ENCODE data around the gene NTN3.

DNA sequence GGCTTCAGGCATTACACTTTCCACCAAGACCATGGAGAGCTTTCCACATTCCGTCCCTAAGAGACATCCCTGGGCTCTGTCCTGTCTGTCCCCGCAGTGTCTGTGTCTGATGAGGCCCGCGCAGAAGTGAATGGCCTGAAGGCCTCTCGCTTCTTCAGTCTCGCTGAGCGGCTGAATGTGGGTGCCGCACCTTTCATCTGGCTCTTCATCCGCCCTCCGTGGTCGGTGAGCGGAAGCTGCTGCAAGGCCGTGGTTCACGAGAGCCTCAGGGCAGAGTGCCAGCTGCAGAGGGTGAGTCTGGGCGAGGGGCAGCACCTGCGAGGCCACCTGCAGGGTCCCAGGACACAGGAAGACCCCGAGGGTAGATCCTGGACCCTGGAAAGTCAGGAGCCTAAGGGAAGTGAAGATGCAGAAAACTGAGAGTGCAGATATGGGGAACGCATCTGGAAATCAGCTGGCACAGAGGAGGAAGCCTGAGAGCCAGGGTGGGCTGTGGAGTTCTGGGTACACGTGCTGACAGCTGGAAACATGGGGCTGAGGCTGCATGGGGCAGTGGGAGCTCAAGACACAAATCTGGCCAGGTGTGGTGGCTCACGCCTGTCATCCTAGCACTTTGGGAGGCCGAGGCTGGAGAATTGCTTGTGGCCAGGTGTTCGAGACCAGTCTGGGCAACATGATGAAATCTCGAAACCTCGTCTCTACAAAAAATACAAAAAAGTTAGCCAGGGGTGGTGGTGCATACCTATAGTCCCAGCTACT is 33.9 kb upstream of the NTN3 start:
- TF ChIP-seq, protein P1, sequence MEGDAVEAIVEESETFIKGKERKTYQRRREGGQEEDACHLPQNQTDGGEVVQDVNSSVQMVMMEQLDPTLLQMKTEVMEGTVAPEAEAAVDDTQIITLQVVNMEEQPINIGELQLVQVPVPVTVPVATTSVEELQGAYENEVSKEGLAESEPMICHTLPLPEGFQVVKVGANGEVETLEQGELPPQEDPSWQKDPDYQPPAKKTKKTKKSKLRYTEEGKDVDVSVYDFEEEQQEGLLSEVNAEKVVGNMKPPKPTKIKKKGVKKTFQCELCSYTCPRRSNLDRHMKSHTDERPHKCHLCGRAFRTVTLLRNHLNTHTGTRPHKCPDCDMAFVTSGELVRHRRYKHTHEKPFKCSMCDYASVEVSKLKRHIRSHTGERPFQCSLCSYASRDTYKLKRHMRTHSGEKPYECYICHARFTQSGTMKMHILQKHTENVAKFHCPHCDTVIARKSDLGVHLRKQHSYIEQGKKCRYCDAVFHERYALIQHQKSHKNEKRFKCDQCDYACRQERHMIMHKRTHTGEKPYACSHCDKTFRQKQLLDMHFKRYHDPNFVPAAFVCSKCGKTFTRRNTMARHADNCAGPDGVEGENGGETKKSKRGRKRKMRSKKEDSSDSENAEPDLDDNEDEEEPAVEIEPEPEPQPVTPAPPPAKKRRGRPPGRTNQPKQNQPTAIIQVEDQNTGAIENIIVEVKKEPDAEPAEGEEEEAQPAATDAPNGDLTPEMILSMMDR (conservative IDR thresholded peaks at IDR 0.05), result no peak
- no peak for TF ChIP-seq EZH2 (IDR thresholded peaks at IDR 0.05; ENCODE audit: low read depth)
